Measurements from ENCODE around the gene C1orf159. TPM values are rescaled to one million over a fixed set of nuclear protein-coding genes. Genes with fewer than 3 reads are reported as not detected.

C1orf159 gene
- total RNA-seq, 2 donors from 2014 or later = 4.4 to 4.6 TPM

- Histone ChIP-seq H3K4me1 (peaks cover 0 to 7% of the 10 kb centered on the region in 2 donors), H3K9me3 (no peaks in the 10 kb centered on the region), H3K27me3 (peaks cover 4 to 5% of the 10 kb centered on the region in 2 donors), H3K27ac (peak overlapping the region; percentile 16 to 27), H3K4me3 (no peak overlapping the region), H3K36me3 (no peaks in the 10 kb centered on the region)
- no peak for DNase-seq (ENCODE audit: low spot score)
- TF ChIP-seq, protein P1, sequence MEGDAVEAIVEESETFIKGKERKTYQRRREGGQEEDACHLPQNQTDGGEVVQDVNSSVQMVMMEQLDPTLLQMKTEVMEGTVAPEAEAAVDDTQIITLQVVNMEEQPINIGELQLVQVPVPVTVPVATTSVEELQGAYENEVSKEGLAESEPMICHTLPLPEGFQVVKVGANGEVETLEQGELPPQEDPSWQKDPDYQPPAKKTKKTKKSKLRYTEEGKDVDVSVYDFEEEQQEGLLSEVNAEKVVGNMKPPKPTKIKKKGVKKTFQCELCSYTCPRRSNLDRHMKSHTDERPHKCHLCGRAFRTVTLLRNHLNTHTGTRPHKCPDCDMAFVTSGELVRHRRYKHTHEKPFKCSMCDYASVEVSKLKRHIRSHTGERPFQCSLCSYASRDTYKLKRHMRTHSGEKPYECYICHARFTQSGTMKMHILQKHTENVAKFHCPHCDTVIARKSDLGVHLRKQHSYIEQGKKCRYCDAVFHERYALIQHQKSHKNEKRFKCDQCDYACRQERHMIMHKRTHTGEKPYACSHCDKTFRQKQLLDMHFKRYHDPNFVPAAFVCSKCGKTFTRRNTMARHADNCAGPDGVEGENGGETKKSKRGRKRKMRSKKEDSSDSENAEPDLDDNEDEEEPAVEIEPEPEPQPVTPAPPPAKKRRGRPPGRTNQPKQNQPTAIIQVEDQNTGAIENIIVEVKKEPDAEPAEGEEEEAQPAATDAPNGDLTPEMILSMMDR (IDR thresholded peaks at IDR 0.05) = no peak
Observed at GRCh38 chr1:1132042-1132950, 16.4 kb upstream of the C1orf159 start.

DNA sequence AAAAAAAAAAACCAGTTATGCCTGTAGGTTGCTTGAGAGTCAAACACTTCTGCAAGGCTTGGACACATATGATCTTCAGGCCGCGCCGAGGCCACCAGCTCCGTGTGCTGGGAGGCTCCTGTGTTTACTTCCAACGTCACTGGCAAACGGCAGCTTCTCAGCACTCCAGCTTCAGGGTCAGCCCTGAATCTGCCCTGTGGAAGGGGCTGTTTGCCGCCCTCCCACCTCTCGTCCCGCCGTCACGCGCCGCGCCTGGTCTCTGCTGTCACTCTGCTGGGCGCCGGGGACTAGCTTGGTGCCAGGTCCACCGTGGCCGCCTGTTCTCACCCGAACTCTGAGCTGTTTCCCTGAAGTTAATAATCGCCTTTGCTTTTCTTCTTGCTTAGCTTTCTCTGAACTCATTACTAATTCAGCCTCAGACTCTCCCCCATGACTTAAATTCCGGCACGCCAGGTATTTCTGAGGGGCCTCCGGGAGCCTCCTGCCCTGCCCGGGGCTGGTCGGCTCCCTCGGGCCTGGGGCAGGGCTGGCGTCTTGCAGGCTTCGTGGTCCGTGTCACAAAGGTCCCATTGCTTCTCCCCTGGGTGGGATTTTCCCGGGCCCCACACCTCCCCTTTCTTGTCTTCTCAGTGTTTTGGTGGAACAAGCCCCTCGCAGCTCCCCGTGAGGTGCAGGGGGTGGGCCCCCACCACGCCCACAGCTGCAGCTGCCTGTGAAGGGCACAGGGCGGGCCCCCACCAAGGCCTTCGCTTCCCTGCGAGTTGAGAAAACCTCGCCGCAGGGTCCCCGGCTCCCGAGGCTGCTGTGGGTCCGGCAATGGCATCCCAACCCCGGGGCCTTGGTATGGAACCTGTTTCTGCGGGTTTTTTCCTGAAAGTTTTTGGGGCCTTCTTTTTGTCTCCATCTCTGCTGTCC lies 14.6 kb upstream of the C1orf159 start:
- no peak for DNase-seq (ENCODE audit: low spot score)
- no peak overlapping the region for H3K27ac ChIP-seq

DNA sequence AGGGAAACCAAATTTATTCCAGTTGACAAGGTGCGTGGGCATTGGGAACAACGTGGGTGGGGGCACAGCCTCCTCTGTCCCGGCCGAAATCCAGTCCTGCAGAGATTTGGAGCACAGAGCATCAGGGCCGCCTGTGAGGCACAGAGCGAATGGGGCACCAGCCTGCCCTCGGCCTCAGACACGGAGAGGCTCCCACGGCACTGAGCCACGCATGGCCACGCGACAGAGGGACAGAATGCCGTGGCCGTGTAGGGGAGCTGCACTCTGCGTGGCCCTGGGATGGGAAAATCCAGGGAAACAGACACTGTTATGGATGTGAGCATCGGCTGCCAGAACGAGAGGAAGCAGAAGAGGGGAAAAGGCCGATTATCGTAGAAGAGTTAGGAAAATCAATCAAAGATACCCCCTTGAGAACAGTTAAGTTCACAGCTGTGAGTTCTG lies 13.5 kb upstream of the C1orf159 start:
- Histone ChIP-seq H3K27ac (no peak overlapping the region), H3K36me3 (no peaks in the 10 kb centered on the region), H3K9me3 (no peaks in the 10 kb centered on the region), H3K4me3 (no peak overlapping the region), H3K27me3 (no peaks in the 10 kb centered on the region), H3K4me1 (no peaks in the 10 kb centered on the region)
- DNase-seq (ENCODE audit: low spot score) = no peak
- TF ChIP-seq, protein P1 (IDR thresholded peaks at IDR 0.05) = no peak

More for the DNA sequence above, 14.6 kb upstream of the C1orf159 start:
- TF ChIP-seq, protein P1 (IDR thresholded peaks at IDR 0.05) = no peak
- Histone ChIP-seq H3K4me1 (no peaks in the 10 kb centered on the region), H3K27me3 (no peaks in the 10 kb centered on the region), H3K4me3 (no peak overlapping the region), H3K9me3 (no peaks in the 10 kb centered on the region), H3K36me3 (no peaks in the 10 kb centered on the region)

DNA sequence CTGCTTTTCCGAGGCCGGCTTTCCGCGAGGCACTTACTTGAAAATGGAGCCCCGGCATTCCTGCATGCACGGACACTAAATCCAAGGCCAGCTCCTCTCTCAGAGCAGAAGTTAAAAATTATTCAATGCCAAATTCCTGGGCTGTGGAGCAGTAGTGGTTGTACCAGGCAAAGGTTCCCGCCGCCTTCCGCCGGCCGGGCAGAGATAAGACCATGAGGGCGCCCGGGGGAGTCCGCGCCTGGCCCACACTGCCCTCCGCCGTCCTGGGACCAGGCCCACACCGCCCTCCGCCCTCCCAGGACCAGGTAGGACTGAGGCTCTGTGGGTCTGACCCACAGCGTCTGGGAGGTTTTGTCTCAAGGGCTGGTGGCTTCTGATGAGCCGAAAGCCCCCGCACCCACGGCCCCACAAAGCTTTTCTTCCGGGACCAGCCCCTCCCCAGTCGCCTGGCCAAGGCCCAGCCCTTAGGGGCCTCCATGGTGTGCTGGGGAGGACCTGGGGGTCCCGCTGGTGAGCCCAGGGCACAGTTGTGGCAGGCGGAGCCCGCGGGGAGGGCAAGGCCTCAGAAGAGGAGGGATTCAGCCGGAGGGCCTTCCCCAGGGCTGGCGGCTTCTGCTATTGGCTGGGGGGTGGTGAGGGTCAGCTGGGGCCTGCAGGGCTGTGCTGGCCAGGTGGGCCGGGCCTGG lies 12.7 kb upstream of the C1orf159 start:
- no peak overlapping the region for H3K27ac ChIP-seq
- no peak for DNase-seq (ENCODE audit: low spot score)
- no peaks in the 10 kb centered on the region for H3K27me3 ChIP-seq
- no peaks in the 10 kb centered on the region for H3K9me3 ChIP-seq
- no peak overlapping the region for H3K4me3 ChIP-seq
- no peaks in the 10 kb centered on the region for H3K4me1 ChIP-seq
- TF ChIP-seq, protein P1 (IDR thresholded peaks at IDR 0.05) = no peak
- no peaks in the 10 kb centered on the region for H3K36me3 ChIP-seq

Measured in right atrium auricular region (tissue), 2 donors.